ENCODE measurements around the gene PIK3CB.

GRCh38 chr3:138682648-138683047, 152.1 kb downstream of the PIK3CB start:
- TF ChIP-seq CTCF (IDR thresholded peaks at IDR 0.05; ENCODE audit: poor library complexity), result no peak
- TF ChIP-seq EZH2phosphoT487 (IDR thresholded peaks at IDR 0.05; ENCODE audit: low read depth, severe bottlenecking, unreplicated experiment), result no peak

All from hepatocyte (in vitro differentiated cells).